SKM-1 treated with dmso at 0.1 percent for 144 hours (cell line): ENCODE results near the gene TBC1D7.
"Not testable (repeated sequence)": the region's sequence is repeated elsewhere in the genome, so short reads cannot be mapped to it uniquely, and the experiment has no call there.

Experiments used
- DNase-seq: peaks from one replicate; lab custom pipeline; 2025; ENCODE audit not compliant: unreplicated experiment; lab: John Stamatoyannopoulos, UW

TBC1D7 gene

DNA sequence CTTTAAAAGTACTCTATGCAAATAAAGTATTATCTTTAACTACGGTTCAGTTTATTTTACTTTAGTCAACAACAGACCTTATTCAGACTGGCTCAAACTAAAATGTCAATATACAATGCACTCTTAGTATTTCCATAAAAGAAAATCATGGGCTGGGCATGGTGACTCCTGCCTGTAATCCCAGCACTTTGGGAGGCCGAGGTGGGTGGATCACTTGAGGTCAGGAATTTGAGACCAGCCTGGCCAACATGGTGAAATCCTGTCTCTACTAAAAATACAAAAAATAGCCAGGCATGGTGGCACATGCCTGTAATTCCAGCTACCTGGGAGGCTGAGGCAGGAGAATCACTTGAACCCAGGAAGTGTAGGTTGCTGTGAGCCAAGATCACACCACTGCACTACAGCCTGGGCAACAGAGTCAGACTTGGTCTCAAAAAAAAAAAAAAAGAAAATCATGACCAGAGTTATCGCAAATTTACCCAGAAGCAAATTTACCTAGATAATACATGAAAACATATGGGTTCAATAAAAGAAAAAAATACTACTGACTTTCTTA lies 2.2 kb downstream of the TBC1D7 start:
- not testable (repeated sequence) for DNase-seq

DNA sequence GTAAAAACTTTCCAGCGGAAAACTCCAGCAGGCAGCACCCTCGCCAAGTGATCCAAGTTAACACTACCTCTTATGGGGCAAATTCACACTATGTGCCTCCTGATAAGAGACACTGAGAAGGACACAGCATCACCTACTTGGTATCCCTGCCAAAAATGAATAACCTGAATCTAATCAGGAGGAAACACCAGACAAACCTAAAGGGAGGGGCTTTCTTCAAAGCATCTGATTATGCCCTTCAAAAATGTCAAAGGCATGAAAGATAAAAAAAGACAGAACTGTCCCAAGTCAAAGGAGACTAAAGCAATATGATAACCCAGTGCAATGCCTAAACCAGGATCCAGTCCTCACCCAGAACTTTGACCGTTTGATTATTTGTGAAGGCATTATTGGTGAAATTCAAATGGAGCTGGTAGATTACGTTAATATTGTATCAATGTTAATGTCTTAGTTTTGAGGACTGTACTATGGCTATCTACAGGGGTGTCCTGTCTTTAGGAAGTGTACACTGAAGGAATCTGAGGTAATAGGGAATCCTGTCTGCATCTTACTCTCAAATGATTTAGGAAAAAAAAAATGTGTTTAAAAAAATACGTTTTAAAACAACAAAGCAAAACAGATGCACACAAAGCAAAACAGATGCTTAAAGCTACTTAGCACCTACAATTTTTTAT lies 8.3 kb downstream of the TBC1D7 start:
- DNase-seq: no peak

- DNase-seq: no peak
Measured at GRCh38 chr6:13318821-13319220, 9.5 kb downstream of the TBC1D7 start.

GRCh38 chr6:13315896-13316295 lies 12.4 kb downstream of the TBC1D7 start:
- DNase-seq: no peak

- no peak for DNase-seq
Measured at GRCh38 chr6:13314806-13315205, 13.5 kb downstream of the TBC1D7 start.

DNA sequence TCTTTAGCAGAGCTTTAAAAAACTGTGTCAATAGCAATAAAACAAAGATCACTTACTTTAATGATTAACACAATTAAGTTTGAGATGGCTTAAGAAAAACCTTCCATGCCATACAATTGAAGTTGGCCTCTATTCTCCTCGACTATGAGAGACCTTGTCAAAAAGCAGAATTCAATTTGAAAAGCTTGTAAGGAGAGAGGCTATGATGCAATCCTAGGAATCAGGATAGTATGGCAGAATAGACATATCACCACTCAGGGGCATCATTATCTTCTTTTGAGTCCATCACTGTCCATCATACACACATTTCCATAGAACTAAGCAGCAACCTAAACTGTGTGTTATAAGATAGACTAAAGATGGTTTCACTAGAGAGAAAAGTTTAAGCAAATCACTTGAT lies 17.2 kb downstream of the TBC1D7 start:
- no peak for DNase-seq

DNA sequence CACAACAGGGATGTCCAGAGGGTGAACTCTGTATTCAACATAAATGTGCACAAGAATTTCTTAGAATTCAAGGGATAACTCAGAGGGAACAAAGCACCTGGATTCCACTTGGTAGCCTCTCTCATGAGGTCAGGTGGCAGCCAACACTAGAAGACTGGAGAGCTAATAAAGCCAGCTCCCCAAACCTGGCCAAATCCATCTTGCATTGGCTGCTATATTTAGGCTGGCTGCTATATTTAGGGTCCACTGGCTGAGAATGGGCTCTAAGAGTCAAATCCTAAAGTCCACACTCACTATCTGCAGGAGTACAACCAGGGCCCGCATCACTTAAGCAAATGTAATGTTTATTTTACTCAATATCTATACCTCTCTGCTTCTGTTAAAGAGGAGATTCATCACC lies 20.0 kb downstream of the TBC1D7 start:
- DNase-seq: no peak

GRCh38 chr6:13307508-13307995 lies 20.8 kb downstream of the TBC1D7 start:
- DNase-seq: no peak

DNA sequence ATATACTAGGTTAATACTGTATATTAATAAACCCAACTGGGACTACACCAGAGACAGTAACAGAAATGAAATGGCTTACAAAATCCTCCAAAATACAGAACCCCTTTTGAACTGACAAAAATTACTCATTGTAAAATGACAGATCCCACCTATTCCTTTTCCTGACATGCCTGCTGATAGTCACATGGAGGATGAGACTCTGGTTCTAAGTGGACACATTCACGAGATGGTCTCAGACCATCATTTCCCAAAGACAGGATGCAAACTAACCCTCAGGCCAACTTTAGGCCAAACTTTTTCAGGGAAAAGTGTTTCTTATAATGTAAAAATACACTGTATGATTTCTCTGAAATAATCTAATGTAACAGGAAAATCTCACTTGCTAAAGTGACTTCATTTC lies 22.5 kb downstream of the TBC1D7 start:
- DNase-seq: no peak

DNA sequence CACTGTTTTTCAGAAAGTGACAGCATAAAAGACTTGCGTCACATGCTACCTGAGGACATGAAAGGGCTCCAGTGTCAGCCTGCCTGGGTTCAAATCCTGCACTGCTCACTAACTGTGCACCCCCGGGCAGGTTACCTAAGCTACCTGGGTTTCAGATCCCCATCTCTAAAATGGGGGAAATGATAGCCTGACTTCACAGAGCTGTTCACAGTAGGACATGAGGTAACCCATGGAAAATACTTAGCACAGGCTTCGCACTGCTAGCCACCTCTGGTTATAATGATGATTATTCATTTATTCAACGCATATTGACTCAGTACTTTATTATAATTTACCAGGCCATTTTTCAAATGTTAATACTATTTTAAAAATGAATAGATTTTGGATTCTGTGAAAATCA lies 23.0 kb downstream of the TBC1D7 start:
- DNase-seq: no peak

DNA sequence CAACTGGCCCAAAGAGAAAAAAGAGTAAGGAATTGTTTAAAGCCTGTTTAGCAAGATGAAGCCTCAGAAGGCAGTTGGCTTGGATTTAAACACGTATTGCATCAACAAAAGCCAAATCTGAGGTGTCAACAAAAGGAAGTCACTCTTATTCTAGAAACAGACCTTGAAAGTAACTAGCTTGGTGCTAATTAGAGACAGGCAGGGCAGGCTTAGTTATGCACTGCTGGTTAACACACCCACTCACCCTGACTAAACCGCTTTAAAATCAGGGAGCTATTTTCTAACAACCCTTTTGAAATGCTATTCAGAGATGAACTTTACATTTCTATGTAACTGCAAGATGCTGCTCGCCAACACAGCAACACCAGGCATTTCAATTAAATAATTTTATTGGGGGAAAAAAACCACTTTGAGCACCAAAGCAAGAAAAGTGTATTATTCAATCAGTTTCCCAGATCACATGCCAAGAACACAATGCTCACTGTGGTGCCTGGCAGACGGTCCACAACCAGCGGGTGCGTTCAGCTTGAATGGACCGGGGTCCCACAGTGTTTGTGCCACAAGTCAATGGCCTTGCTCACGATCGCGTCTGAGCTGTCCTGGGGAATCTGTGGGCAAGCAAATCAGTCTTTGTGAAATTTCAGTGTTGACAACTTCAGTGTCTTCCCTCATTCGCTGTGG lies 23.6 kb downstream of the TBC1D7 start:
- DNase-seq: no peak

DNA sequence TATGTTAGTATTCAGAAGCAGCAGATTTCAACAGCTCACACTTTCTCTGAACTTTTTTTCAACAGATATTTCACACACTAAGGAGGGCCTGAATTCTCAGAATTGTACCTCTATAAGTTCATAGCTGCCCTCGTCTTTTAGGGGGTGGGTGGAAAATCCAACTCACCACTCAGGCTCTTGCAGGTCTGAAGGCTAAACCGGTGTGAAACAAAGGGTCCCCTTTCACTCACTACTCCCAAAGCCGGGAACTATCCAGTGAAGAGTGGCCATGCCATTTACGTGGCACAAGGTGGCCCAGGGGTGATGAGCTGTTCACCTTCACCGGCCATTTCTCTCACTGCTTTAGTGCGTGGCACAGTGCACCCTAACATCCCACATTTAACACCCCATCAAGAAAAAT lies 24.2 kb downstream of the TBC1D7 start:
- DNase-seq: no peak

- no peak for DNase-seq
Measured at GRCh38 chr6:13303668-13304017, 24.7 kb downstream of the TBC1D7 start.

DNA sequence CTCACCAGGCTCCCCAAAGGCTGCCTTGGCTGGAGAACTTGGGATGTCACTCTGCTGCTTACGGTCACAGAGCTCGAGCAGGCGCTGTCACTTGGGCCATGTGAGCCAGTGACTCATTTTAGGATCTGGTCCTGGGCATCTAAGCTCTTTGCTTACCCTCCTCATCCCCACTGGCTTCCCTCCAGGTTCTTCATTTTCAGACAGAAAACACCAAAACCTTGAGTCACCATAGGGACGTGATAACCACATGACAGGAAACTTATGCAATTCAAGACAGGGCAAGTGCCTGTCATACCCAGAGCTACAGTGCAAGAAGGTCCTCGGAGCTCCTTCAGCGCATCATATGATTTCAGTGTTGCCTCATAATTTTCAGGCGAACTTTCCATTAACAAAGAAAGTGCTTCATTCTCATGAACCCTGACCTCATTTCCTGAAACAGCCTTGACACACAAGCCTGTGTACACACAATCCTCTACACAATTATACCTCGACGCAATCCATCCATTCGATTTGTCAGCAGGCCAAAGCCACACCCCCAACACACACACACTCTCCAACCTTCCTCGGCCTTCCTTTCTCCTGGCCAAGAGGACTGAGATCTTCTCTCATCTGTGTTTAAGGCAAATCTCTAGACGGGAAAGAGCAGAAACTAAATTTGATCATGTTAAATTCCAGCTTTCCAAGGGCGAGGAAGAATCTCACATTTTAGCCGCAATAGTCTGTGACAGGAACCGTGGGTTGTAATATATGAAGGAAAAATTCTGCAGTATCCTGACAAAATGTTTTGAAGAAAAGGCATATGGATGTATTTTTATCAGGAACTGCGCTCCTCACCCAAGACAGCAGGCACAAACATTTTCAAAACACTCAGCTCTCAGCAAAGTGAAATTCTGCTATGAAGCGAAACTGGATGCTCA lies 25.3 kb downstream of the TBC1D7 start:
- DNase-seq: peak; percentile 98

DNA sequence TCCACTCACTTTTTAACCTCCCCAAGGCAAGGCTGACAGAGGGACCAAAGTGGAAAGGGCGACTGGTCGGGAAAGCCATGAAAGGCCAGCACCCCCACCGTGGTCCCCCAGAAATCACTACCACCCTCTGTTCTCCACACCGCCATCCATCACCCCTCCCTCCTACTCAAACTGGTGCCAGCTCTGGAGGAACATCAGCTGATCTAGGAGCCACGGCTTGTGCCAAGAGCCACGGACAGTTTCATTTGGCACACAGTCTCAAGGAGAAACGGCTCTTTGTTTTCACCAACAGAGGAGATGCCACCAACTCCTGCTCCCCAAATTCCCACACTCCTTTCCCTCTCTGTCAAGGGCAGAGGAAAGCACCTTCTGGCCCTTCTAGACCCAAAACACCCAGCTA lies 26.0 kb downstream of the TBC1D7 start:
- DNase-seq: no peak

- no peak for DNase-seq
Measured at GRCh38 chr6:13300643-13301590, 27.4 kb downstream of the TBC1D7 start.

DNA sequence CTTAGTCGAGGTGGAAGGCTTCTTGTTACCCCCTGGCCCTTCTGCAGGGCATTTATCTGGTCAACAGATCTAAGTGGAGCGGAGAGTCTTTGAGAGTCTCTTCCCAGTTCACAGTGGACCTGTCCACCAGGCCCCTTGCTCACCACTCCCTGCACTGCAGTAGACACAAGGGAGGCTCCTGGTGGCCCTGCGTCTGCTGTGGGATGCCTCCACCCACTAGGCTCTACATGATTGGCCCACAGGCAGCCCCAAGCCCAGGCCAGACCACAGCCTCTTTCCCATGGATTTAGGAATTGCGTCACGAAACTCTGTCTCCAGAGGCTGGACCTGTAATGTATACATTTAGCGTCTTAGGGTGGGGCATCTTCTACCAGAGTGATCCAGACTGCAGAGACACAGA lies 28.4 kb downstream of the TBC1D7 start:
- no peak for DNase-seq

- DNase-seq: no peak
Measured at GRCh38 chr6:13299403-13299821, 28.9 kb downstream of the TBC1D7 start.

- DNase-seq: no peak
Measured at GRCh38 chr6:13298446-13298845, 29.9 kb downstream of the TBC1D7 start.

- no peak for DNase-seq
Measured at GRCh38 chr6:13297391-13297790, 30.9 kb downstream of the TBC1D7 start.
